ENCODE results near the gene FAM117A. TPM values are rescaled to one million over a fixed set of nuclear protein-coding genes. Genes with fewer than 3 reads are reported as not detected.

FAM117A gene
- total RNA-seq, 1 donor from 2014 or later: 16.5 TPM

DNA sequence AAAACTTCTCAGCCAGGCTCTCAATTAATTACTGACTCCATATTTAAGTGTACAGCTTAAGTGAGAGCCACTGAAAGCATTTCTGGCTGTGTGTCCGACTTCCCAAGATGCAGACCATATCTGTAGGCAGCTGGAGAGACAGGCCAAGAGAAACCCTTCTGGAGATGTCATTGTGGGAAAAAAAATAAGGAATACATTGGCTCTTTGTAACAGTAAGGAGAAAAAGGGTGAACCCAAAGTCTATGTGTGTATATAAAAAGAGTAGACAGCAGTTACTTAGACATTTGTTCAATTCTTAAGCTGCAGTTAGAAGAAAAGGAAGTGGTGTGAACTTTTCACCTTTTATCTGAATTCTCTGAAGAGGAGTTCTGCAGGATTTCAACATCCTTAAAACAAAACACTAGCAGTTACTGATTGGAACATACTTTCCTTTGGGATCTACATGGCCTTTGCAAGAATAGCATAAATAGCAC lies 21.7 kb downstream of the FAM117A start:
- DNase-seq (ENCODE audit: low spot score in 2 of 2, unreplicated experiment in 2 of 2): no peak
- Mint-ChIP-seq H3K27ac (peak overlapping the region; percentile 90), H3K36me3 (peaks cover 3% of the 10 kb centered on the region), H3K4me1 (peaks cover 38% of the 10 kb centered on the region), H3K27me3 (ENCODE audit: low read depth) (no peaks in the 10 kb centered on the region), H3K4me3 (no peak overlapping the region), H3K9me3 (peaks cover 3% of the 10 kb centered on the region)
- TF ChIP-seq, protein P1, sequence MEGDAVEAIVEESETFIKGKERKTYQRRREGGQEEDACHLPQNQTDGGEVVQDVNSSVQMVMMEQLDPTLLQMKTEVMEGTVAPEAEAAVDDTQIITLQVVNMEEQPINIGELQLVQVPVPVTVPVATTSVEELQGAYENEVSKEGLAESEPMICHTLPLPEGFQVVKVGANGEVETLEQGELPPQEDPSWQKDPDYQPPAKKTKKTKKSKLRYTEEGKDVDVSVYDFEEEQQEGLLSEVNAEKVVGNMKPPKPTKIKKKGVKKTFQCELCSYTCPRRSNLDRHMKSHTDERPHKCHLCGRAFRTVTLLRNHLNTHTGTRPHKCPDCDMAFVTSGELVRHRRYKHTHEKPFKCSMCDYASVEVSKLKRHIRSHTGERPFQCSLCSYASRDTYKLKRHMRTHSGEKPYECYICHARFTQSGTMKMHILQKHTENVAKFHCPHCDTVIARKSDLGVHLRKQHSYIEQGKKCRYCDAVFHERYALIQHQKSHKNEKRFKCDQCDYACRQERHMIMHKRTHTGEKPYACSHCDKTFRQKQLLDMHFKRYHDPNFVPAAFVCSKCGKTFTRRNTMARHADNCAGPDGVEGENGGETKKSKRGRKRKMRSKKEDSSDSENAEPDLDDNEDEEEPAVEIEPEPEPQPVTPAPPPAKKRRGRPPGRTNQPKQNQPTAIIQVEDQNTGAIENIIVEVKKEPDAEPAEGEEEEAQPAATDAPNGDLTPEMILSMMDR (IDR thresholded peaks at IDR 0.05; ENCODE audit: unreplicated experiment): no peak

DNA sequence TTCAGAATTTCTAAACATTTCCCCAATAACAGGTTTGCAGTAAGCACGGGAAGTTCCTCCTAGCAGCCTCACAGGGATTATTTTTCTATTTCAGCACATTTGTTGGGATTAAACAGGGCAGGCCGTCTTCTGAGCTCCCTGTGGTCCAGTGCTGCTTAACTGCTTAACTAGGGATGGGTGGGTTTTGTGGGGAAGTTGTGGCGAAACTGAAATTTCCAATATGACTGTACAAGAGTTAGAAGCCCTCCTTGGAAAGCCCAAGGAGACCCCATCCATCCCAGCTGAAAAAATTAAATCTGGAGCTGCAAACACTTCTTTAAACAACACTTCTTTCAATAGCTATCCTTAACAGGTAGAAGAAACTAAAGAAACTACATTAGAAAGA lies 22.2 kb downstream of the FAM117A start:
- Mint-ChIP-seq H3K9me3 (peaks cover 3% of the 10 kb centered on the region), H3K4me1 (peaks cover 37% of the 10 kb centered on the region), H3K27ac (peak overlapping the region; percentile 90), H3K27me3 (ENCODE audit: low read depth) (no peaks in the 10 kb centered on the region), H3K36me3 (peaks cover 3% of the 10 kb centered on the region), H3K4me3 (no peak overlapping the region)
- no peak for DNase-seq (ENCODE audit: low spot score in 2 of 2, unreplicated experiment in 2 of 2)
- TF ChIP-seq, protein P1 (IDR thresholded peaks at IDR 0.05; ENCODE audit: unreplicated experiment): no peak

DNA sequence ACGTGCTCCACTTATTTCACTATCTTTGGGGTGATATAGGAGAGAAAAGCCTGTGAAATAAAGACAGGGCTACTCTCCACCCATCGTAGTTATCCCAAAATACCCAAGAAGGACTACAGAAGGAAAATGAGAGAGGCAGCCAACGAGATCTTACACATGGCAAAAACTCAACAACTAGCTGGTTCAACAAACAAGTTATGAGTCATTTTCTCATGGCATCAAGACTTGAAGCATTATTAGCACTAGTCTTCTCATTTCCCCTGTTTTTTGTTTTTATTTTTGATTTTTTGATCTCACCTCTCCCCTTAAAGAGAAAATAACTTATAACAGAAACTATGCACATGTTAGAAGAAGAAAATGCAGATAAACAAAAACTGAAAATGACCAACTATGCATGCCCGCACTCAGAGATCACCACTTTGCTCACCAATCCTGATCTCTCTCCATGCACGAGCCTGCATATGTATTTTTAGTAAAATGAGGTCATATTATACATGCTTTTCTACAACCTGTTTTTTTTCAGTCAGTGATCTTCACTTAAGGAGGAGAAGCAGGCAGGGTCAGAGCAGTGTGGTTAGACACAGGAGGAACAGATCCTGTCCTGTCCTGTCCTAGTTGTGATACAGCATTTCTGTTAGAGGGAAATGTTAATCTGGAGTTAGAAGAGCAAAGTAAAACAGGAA lies 22.8 kb downstream of the FAM117A start:
- Mint-ChIP-seq H3K4me3 (no peak overlapping the region), H3K27ac (peak overlapping the region; percentile 90), H3K27me3 (ENCODE audit: low read depth) (no peaks in the 10 kb centered on the region), H3K4me1 (peaks cover 31% of the 10 kb centered on the region), H3K9me3 (peaks cover 3% of the 10 kb centered on the region), H3K36me3 (peaks cover 3% of the 10 kb centered on the region)
- TF ChIP-seq, protein P1 (IDR thresholded peaks at IDR 0.05; ENCODE audit: unreplicated experiment): no peak
- DNase-seq (ENCODE audit: low spot score in 2 of 2, unreplicated experiment in 2 of 2): no peak

DNA sequence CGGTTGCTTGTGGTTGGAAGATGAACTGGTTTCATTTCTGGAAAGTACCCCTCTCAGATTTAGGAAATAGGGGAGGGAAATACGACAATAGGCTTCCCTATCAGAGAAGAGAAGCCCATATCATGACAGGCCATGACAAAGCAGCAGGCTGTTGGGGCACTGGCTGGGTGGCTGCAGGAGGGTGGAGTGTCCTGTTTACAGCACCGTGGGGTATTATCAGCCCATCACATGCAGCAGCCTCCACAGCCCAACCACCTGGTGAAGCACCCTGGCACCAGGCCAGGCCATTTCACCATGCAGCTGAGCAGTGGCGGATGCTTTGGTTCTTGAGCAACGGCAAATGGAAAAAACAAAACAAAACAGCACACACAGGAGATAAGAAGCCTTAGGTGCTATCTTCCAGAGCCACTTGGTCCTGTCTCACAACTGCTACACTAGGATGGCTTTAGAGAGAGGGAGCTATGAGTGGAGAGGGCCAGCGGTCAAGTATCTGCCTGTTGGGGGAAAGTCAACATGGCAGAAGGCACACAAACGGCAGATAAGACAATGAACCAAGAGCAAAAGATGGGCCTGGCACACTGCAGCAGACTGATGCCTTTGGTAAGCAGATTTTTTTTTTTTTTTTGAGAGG lies 24.2 kb downstream of the FAM117A start:
- peak overlapping the region; percentile 69 for H3K27ac Mint-ChIP-seq
- no peaks in the 10 kb centered on the region for H3K36me3 Mint-ChIP-seq
- no peak overlapping the region for H3K4me3 Mint-ChIP-seq
- H3K27me3 Mint-ChIP-seq (ENCODE audit: low read depth): no peaks in the 10 kb centered on the region
- DNase-seq (ENCODE audit: low spot score in 2 of 2, unreplicated experiment in 2 of 2): no peak
- no peaks in the 10 kb centered on the region for H3K9me3 Mint-ChIP-seq
- peaks cover 31% of the 10 kb centered on the region for H3K4me1 Mint-ChIP-seq
- TF ChIP-seq, protein P1 (IDR thresholded peaks at IDR 0.05; ENCODE audit: unreplicated experiment): no peak

DNA sequence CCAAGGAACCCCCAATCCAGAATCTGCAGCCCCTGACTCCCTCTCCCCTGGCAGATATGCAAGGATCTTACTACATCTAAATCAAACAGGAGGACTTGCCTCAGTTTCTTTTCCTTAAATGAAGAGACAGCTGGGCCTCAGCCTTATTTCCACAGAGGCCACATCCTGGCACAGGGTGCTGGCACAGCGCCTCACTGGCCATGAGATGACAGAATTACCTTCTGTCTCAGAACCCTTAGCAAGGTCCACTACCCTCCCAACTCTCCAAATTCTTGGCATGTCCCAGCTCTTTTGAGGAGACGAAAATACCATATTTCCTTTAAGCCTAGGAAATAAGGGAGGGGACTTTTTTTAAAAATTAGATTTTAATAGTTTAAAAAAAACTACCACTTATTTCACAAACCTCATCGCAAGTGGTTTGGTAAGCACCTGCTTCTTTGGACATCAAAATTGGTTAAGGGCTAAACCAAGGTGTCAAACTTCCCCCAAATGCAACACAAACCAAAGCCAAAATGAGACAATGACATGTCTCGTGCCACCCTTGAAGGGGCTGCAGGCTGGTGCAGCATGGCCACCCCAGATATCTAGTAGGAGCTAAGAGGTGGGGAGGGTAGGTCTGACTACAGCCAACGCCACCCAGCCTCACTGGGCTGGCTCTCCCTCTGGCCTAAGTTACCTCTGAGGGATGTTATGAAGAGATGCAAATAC lies 25.3 kb downstream of the FAM117A start:
- Mint-ChIP-seq H3K9me3 (no peaks in the 10 kb centered on the region), H3K27me3 (ENCODE audit: low read depth) (no peaks in the 10 kb centered on the region), H3K4me3 (no peak overlapping the region), H3K27ac (no peak overlapping the region), H3K36me3 (no peaks in the 10 kb centered on the region), H3K4me1 (peaks cover 31% of the 10 kb centered on the region)
- TF ChIP-seq, protein P1 (IDR thresholded peaks at IDR 0.05; ENCODE audit: unreplicated experiment): no peak
- no peak for DNase-seq (ENCODE audit: low spot score in 2 of 2, unreplicated experiment in 2 of 2)

All from mesothelial cell of epicardium (in vitro differentiated cells).